ENCODE results near the gene KLHL2. TPM values are rescaled to one million over a fixed set of nuclear protein-coding genes. Genes with fewer than 3 reads are reported as not detected.

The KLHL2 gene
- total RNA-seq, 6 experiments from 2014 or later, result 10.9 to 13.7 (median 11.4) TPM

- no peak overlapping the region for H3K4me3 Mint-ChIP-seq
- H3K27ac Mint-ChIP-seq, result no peak overlapping the region
- H3K36me3 Mint-ChIP-seq (ENCODE audit: low read depth), result no peaks in the 10 kb centered on the region
- H3K9me3 Mint-ChIP-seq, result no peaks in the 10 kb centered on the region
- H3K27me3 Mint-ChIP-seq (ENCODE audit: insufficient read depth), result peaks cover 21% of the 10 kb centered on the region
- DNase-seq, result no peak
- peaks cover 13% of the 10 kb centered on the region; the same call in 1 of the 2 replicates for H3K4me1 Mint-ChIP-seq (ENCODE audit: low read depth)
- no peak for TF ChIP-seq CTCF (IDR thresholded peaks at IDR 0.05)
Observed at GRCh38 chr4:165361810-165362209, 154.4 kb downstream of the KLHL2 start.

GRCh38 chr4:165364452-165365080 lies 157.2 kb downstream of the KLHL2 start:
- TF ChIP-seq CTCF (IDR thresholded peaks at IDR 0.05), result no peak
- Mint-ChIP-seq H3K4me1 (ENCODE audit: low read depth) (peaks cover 8% of the 10 kb centered on the region; the same call in 1 of the 2 replicates), H3K27ac (no peak overlapping the region), H3K4me3 (no peak overlapping the region), H3K9me3 (no peaks in the 10 kb centered on the region), H3K27me3 (ENCODE audit: insufficient read depth) (peaks cover 17% of the 10 kb centered on the region), H3K36me3 (ENCODE audit: low read depth) (no peaks in the 10 kb centered on the region)
- DNase-seq, result no peak

GRCh38 chr4:165367040-165367439 lies 159.7 kb downstream of the KLHL2 start:
- Mint-ChIP-seq H3K36me3 (ENCODE audit: low read depth) (no peaks in the 10 kb centered on the region), H3K4me1 (ENCODE audit: low read depth) (no peaks in the 10 kb centered on the region), H3K27me3 (ENCODE audit: insufficient read depth) (peaks cover 7% of the 10 kb centered on the region), H3K27ac (no peak overlapping the region), H3K4me3 (no peak overlapping the region), H3K9me3 (no peaks in the 10 kb centered on the region)
- no peak for TF ChIP-seq CTCF (IDR thresholded peaks at IDR 0.05)
- no peak for DNase-seq

GRCh38 chr4:165368114-165368513 lies 160.8 kb downstream of the KLHL2 start:
- TF ChIP-seq CTCF (IDR thresholded peaks at IDR 0.05), result no peak
- no peak for DNase-seq
- Mint-ChIP-seq H3K4me3 (no peak overlapping the region), H3K9me3 (no peaks in the 10 kb centered on the region), H3K27ac (no peak overlapping the region), H3K36me3 (ENCODE audit: low read depth) (no peaks in the 10 kb centered on the region), H3K4me1 (ENCODE audit: low read depth) (no peaks in the 10 kb centered on the region), H3K27me3 (ENCODE audit: insufficient read depth) (peaks cover 3% of the 10 kb centered on the region)

GRCh38 chr4:165368567-165368966 lies 161.2 kb downstream of the KLHL2 start:
- Mint-ChIP-seq H3K27ac (no peak overlapping the region), H3K27me3 (ENCODE audit: insufficient read depth) (peaks cover 2% of the 10 kb centered on the region; the same call in 1 of the 2 replicates), H3K4me1 (ENCODE audit: low read depth) (no peaks in the 10 kb centered on the region), H3K4me3 (no peak overlapping the region), H3K36me3 (ENCODE audit: low read depth) (no peaks in the 10 kb centered on the region), H3K9me3 (no peaks in the 10 kb centered on the region)
- DNase-seq, result no peak
- no peak for TF ChIP-seq CTCF (IDR thresholded peaks at IDR 0.05)
